Stimulated activated CD4-positive, alpha-beta T cell treated with anti-CD3 and anti-CD28 coated beads, TNF-alpha, amount 100 ng/mL, for 24 hours (primary cell): ENCODE results near the gene CALR.

ENCODE experiments used
- DNase-seq, 3 experiments: peaks; one replicate each; pipeline ENCODE4 v3.0.0-alpha.2; 2020; ENCODE audit warnings: low read depth in 3 of 3

Gene CALR

GRCh38 chr19:12979974-12980373 lies 41.6 kb downstream of the CALR start:
- DNase-seq, result no peak

GRCh38 chr19:12982648-12983047 lies 44.2 kb downstream of the CALR start:
- DNase-seq, result no peak

DNA sequence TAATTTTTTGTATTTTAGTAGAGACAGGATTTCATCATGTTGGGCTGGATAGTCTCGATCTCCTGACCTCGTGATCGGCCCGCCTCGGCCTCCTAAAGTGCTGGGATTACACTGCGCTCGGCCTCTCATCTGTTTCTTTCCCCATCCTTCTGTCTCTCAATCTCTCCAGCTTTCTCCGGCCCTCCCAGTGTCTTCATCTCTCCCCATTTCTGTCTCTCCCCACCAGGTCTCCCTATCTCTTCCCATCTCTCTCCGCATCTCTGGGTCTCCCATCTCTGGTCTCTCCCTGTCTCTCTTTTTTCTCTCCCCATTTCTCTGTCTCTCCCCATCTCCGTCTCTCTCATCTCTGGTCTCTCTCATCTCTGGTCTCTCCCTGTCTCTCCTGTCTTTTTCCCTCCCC lies 44.7 kb downstream of the CALR start:
- no peak for DNase-seq

DNA sequence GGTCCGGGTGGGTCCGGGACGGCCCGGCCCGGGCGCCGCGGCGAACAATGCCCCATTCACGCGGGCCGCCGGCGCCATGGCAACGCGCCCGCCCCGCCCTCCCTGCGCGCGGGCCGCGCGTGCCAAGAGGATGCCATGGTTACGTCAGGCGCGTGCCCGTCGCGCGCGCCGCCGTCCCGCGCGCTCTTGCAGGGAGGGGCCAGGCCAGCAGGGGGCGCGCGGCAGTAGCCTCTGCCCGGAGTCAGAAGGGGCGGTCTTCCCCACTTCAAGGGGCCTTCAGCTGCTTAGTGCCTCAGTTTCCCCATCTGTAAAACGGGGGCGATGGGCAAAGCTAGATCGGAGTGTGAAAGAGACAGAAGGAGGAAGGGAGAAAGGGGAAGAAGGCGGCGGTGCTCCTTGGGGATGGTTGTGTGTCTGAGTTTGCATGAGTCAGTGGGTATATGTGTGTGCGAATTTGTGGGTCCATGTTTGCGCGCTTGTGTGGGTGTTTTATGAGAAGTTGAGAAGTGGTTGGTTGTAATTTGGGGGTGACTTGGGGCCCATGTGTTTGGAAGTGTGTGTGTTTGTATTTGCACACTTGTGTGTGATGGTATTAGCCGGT lies 45.2 kb downstream of the CALR start:
- peak; percentile 68 to 79 (median 73) for DNase-seq

GRCh38 chr19:12984143-12984627 lies 45.8 kb downstream of the CALR start:
- no peak for DNase-seq

GRCh38 chr19:12984683-12985048 lies 46.3 kb downstream of the CALR start:
- DNase-seq, result no peak

- no peak for DNase-seq
These were observed 46.8 kb downstream of the CALR start for GRCh38 chr19:12985049-12985776.

- no peak for DNase-seq
These were observed 48.3 kb downstream of the CALR start for GRCh38 chr19:12986726-12987125.

- no peak for DNase-seq
These were observed 48.8 kb downstream of the CALR start for GRCh38 chr19:12987190-12987589.

- DNase-seq, result no peak
These were observed 49.4 kb downstream of the CALR start for GRCh38 chr19:12987781-12988180.

GRCh38 chr19:12990431-12990830 lies 52.0 kb downstream of the CALR start:
- no peak for DNase-seq

- DNase-seq, result no peak
These were observed 52.4 kb downstream of the CALR start for GRCh38 chr19:12990853-12991252.

DNA sequence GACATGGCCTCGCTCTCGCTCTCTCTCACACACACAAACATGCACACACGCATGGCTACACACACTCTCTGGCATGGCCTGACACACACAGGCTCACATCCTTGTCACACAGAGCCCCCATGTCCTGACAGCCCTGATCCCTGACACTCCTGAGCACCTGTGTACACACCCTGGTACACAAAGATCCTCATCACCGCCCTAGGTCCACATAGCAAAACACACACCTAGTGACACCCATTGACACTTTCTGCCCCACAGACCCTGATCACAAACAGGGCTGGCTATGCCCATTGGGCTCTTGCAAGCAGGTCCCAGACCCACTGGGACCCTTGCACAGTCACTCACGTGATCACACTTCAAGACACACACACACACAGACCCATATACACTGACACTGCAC lies 52.9 kb downstream of the CALR start:
- DNase-seq, result no peak

- DNase-seq, result no peak
These were observed 54.3 kb downstream of the CALR start for GRCh38 chr19:12992729-12993128.

DNA sequence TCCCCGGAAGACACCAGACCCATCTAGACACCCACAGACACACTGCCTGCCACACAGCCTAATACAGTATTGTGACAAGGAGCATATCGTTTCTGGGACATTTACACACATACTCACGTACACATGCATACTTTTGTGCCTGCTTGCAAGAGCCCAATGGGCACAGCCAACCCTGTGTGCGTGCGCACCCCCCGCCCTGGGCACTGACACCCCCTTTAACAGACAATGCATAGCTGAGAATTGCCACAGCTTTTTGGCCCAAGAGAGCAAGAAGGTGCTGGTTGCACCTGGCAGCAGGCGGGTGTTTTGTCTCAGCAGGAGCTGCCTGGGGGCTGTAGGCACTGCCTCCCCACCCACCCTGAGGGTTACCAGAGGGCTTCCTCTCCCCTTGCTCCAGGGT lies 55.2 kb downstream of the CALR start:
- no peak for DNase-seq
